ENCODE data around the gene S100A8.

DNA sequence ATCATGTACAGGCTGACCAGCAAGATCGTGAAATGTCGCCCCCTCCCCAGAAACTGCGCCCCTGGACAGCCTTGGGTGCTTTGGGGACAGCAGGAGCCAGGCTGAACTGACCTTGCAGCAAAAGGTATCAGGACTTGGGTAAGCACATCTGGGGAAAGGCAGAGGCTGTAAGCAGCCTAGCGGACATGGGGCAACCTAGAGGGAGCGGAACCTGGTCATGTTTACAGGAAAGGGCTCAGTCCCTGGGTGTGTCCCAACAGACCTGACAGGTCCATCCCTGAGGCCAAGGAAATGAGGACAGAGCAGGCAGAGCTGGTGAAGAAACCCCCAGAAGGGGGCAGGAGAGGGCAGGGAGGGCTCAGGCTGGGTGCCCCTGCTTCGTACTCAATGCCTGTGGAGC, 3.1 kb upstream of the S100A8 start:
- TF ChIP-seq, protein P1, sequence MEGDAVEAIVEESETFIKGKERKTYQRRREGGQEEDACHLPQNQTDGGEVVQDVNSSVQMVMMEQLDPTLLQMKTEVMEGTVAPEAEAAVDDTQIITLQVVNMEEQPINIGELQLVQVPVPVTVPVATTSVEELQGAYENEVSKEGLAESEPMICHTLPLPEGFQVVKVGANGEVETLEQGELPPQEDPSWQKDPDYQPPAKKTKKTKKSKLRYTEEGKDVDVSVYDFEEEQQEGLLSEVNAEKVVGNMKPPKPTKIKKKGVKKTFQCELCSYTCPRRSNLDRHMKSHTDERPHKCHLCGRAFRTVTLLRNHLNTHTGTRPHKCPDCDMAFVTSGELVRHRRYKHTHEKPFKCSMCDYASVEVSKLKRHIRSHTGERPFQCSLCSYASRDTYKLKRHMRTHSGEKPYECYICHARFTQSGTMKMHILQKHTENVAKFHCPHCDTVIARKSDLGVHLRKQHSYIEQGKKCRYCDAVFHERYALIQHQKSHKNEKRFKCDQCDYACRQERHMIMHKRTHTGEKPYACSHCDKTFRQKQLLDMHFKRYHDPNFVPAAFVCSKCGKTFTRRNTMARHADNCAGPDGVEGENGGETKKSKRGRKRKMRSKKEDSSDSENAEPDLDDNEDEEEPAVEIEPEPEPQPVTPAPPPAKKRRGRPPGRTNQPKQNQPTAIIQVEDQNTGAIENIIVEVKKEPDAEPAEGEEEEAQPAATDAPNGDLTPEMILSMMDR (IDR thresholded peaks at IDR 0.05) = no peak
- no peak for TF ChIP-seq POLR2A (IDR thresholded peaks at IDR 0.05)
- TF ChIP-seq POLR2AphosphoS5 (IDR thresholded peaks at IDR 0.05) = no peak
- no peak for TF ChIP-seq EP300 (IDR thresholded peaks at IDR 0.05)

All from suprapubic skin (tissue), 4 donors.